D341Med (cell line): ENCODE measurements around the gene FARP1.

Experiments
- DNase-seq: peaks from one replicate; pipeline ENCODE4 v3.0.0; 2012; ENCODE audit warnings: low spot score

FARP1 gene

GRCh38 chr13:98204546-98204945, 61.7 kb downstream of the FARP1 start:
- no peak for DNase-seq

GRCh38 chr13:98206946-98207345, 64.1 kb downstream of the FARP1 start:
- DNase-seq: no peak

GRCh38 chr13:98207416-98207815, 64.5 kb downstream of the FARP1 start:
- no peak for DNase-seq

- DNase-seq: no peak
Measured at GRCh38 chr13:98208606-98209005, 65.7 kb downstream of the FARP1 start.

GRCh38 chr13:98212763-98213162, 69.9 kb downstream of the FARP1 start:
- no peak for DNase-seq

GRCh38 chr13:98213354-98213753, 70.5 kb downstream of the FARP1 start:
- DNase-seq: no peak

GRCh38 chr13:98214008-98214643, 71.2 kb downstream of the FARP1 start:
- DNase-seq: no peak

GRCh38 chr13:98214707-98215106, 71.8 kb downstream of the FARP1 start:
- no peak for DNase-seq

GRCh38 chr13:98215508-98215907, 72.6 kb downstream of the FARP1 start:
- no peak for DNase-seq

GRCh38 chr13:98216135-98216565, 73.3 kb downstream of the FARP1 start:
- DNase-seq: no peak

GRCh38 chr13:98216711-98217285, 73.9 kb downstream of the FARP1 start:
- no peak for DNase-seq

- no peak for DNase-seq
Measured at GRCh38 chr13:98217597-98217996, 74.7 kb downstream of the FARP1 start.

- no peak for DNase-seq
Measured at GRCh38 chr13:98219685-98220084, 76.8 kb downstream of the FARP1 start.

- no peak for DNase-seq
Measured at GRCh38 chr13:98220271-98220791, 77.4 kb downstream of the FARP1 start.

- DNase-seq: no peak
Measured at GRCh38 chr13:98221234-98221633, 78.3 kb downstream of the FARP1 start.

- no peak for DNase-seq
Measured at GRCh38 chr13:98222081-98222554, 79.2 kb downstream of the FARP1 start.

GRCh38 chr13:98222816-98223215, 79.9 kb downstream of the FARP1 start:
- no peak for DNase-seq

- DNase-seq: no peak
Measured at GRCh38 chr13:98223741-98224140, 80.8 kb downstream of the FARP1 start.

GRCh38 chr13:98224557-98224956, 81.7 kb downstream of the FARP1 start:
- no peak for DNase-seq

GRCh38 chr13:98225036-98225940, 82.4 kb downstream of the FARP1 start:
- no peak for DNase-seq

- no peak for DNase-seq
Measured at GRCh38 chr13:98226496-98226895, 83.6 kb downstream of the FARP1 start.

- DNase-seq: no peak
Measured at GRCh38 chr13:98228661-98229341, 85.9 kb downstream of the FARP1 start.
